Activated T-cell treated with anti-CD3 and anti-CD28 coated beads for 24 hours (primary cell): ENCODE measurements around the gene DMGDH.

Source experiments
- DNase-seq: peaks from one replicate; pipeline ENCODE4 v3.0.0-alpha.2; 2020; ENCODE audit warnings: low read depth

DMGDH gene

GRCh38 chr5:78974011-78974410 lies 95.5 kb downstream of the DMGDH start:
- DNase-seq: no peak

- no peak for DNase-seq
Observed at GRCh38 chr5:78972654-78973428, 96.6 kb downstream of the DMGDH start.

- no peak for DNase-seq
Observed at GRCh38 chr5:78971998-78972397, 97.5 kb downstream of the DMGDH start.

GRCh38 chr5:78968781-78969180 lies 100.7 kb downstream of the DMGDH start:
- DNase-seq: no peak

- no peak for DNase-seq
Observed at GRCh38 chr5:78964889-78965288, 104.6 kb downstream of the DMGDH start.

- DNase-seq: no peak
Observed at GRCh38 chr5:78961743-78962142, 107.7 kb downstream of the DMGDH start.

- no peak for DNase-seq
Observed at GRCh38 chr5:78959767-78960166, 109.7 kb downstream of the DMGDH start.

- DNase-seq: no peak
Observed at GRCh38 chr5:78958672-78959445, 110.6 kb downstream of the DMGDH start.

GRCh38 chr5:78956901-78957300 lies 112.6 kb downstream of the DMGDH start:
- DNase-seq: no peak

GRCh38 chr5:78953092-78953800 lies 116.2 kb downstream of the DMGDH start:
- no peak for DNase-seq
